ENCODE measurements around the gene CHRND.

- no peak for TF ChIP-seq CTCF (IDR thresholded peaks at IDR 0.05; ENCODE audit: low read depth, low read length)
- no peak for TF ChIP-seq EZH2phosphoT487 (IDR thresholded peaks at IDR 0.05; ENCODE audit: low read depth)
Measured at GRCh38 chr2:232580648-232580981, 54.7 kb downstream of the CHRND start.

Data from OCI-LY3 (cell line).